LNCaP clone FGC (cell line): ENCODE measurements around the gene KIAA0825.
A peak's percentile ranks its signal among the peaks of the same experiment; 100 is the strongest.

ENCODE experiments used
- DNase-seq: peaks from one replicate; pipeline ENCODE4 v3.0.0-alpha.2; 2011; ENCODE audit warnings: low read depth
- H3K4me3 ChIP-seq: 2 replicates; pipeline ENCODE4 v1.5.1; 2011; ENCODE audit warnings: mild to moderate bottlenecking, low read depth, low read length, control low read depth
- CTCF ChIP-seq: IDR thresholded peaks from 2 replicates; pipeline ENCODE4 v1.5.1; 2012; ENCODE audit warnings: mild to moderate bottlenecking; ENCODE audit not compliant: control insufficient read depth, insufficient read depth; ENCODE audit errors: extremely low read depth

KIAA0825 gene

GRCh38 chr5:94469894-94470329, 148.5 kb downstream of the KIAA0825 start:
- DNase-seq = peak; percentile 70
- no peak for TF ChIP-seq CTCF
- no peak overlapping the region for H3K4me3 ChIP-seq

DNA sequence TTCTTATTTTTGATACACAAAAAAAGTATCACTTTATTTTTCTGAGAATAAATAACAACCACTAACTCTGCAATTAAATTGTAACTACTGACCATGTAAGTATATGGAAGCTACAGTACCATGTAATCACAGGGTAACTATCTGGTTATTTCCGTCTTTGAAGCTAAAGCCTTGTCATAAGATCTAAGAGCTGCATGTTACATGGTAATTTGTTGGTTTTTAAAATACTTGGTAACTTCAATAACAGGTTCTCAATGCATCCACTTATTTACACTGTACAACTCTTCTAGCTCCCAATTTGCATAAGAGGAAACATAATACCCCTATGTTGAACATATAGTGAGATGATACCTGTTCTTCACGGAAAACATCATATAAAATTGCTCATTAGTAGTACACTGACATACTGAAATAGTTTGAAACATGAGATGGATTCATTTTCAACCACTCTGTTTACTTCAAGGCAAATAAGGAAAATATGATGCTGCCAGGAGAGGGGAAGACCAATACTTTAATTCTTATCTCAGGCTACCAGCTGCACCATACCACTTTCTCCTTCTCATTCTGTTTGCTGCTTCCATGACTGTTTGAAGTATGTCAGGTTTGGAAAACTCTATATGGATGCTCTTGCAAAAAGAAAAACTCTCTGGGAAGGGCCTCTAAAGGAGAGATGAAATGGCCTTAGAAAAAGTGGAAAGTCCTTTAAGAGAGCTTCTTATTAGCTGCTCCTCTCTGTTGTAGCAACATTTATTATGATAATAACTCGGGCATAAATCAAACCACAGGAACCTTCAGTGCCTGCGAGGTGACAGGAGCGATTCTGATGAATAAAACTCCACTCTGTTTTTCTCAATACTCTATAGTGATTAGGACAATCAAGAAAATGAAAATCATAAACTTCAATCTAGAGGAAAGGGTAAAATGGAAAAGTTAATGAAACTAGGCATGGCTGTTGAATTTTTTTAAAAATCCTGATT, 150.2 kb downstream of the KIAA0825 start:
- no peak for TF ChIP-seq CTCF
- H3K4me3 ChIP-seq = no peak overlapping the region
- DNase-seq = no peak

DNA sequence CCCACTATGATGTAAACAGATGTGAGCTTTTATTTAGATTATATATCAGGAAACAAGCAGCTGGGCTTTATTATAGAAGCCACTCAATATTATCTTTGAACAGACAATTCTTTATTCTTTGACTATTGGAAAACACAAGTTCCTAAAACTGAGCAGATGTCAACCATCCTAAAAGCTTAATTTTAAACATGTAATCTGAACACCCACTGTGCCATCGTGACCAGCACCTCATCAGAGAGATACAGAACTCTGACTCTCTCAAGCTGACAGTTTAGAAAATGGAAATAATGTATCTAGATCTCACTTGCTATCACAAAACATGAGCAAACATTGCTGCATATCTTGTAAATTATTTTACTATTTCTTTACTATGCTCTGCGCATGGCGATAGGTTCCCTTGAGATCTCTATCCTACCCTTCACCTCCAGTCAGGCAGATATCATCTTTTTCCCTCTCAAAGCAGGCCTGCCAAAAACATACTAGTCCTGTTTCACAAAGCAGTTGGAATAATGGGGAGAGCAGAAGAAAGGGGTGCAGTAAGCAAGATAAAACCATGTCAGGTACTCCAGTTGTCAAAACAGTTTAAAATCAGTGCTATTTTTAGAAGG, 151.0 kb downstream of the KIAA0825 start:
- H3K4me3 ChIP-seq = no peak overlapping the region
- TF ChIP-seq CTCF = no peak

DNA sequence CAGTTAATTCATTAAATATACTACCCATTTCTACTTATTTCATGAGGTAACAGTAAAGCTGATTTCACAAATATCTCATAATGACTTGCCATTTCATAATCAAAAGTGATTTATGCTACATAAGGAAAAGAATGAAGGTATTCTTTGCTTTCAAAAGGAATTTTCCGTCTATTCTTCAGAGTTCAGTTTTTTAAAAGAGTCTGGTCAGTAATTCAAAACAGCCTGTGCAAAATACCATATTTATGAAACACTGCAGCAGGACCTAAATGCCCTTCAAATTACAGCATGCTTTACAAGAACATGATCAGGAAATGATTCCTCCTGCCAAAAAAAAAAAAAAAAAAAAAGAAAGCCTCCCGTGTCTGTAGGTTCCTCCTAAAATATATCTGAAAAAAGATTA, 154.7 kb downstream of the KIAA0825 start:
- no peak for DNase-seq
- TF ChIP-seq CTCF = no peak
- no peak overlapping the region for H3K4me3 ChIP-seq

More for the DNA sequence above, 151.0 kb downstream of the KIAA0825 start:
- peak; percentile 69 for DNase-seq

GRCh38 chr5:94461131-94461530, 157.3 kb downstream of the KIAA0825 start:
- TF ChIP-seq CTCF = no peak
- no peak overlapping the region for H3K4me3 ChIP-seq
- no peak for DNase-seq

DNA sequence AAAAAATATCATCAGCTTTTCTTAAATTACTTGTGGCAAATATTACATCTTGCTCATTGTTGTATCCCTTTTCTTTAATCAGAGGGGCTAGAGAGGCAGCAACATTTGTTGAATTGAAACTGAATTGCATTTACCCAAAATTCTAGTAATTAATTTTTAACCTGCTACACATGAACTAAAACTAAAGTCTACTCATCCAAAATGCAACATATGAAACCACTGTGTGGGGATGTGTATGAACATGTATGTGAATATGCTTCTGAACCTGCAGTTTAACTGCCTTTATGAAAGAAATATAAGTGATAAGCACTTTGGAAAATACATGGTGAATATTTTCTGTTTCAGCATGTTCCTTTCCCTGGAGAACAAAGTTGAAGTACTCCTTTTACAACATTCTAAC, 158.5 kb downstream of the KIAA0825 start:
- TF ChIP-seq CTCF = no peak

More for the DNA sequence above, 158.5 kb downstream of the KIAA0825 start:
- H3K4me3 ChIP-seq = no peak overlapping the region
- DNase-seq = no peak
